Measurements from ENCODE around the gene SLC7A4.

SLC7A4 gene

GRCh38 chr22:20999350-21000206 is 32.8 kb downstream of the SLC7A4 start:
- Histone ChIP-seq H4K20me1 (ENCODE audit: insufficient read depth, low read length) (0 out of 2 replicates have a peak, but pooled peaks cover 3% of the 10 kb centered on the region), H3K4me1 (ENCODE audit: low read length) (peaks cover 18% of the 10 kb centered on the region), H3K36me3 (replicated peaks; ENCODE audit: low read depth, low read length) (peaks cover 42% of the 10 kb centered on the region), H3K9ac (ENCODE audit: low read length) (no peak overlapping the region), H2AFZ (ENCODE audit: low read depth, low read length) (no peak overlapping the region), H3K27ac (ENCODE audit: low read length) (no peak overlapping the region), H3K4me3 (ENCODE audit: low read length) (no peak overlapping the region), H3K9me3 (ENCODE audit: insufficient read depth, low read length) (no peaks in the 10 kb centered on the region), H3K79me2 (ENCODE audit: low read length) (peaks cover 35% of the 10 kb centered on the region), H3K4me2 (ENCODE audit: low read length) (0 out of 2 replicates have a peak overlapping the region, but pooled peaks have one; percentile 75), H3K27me3 (ENCODE audit: low read depth, low read length) (no peaks in the 10 kb centered on the region)
- no peak for TF ChIP-seq CTCF (IDR thresholded peaks at IDR 0.05; ENCODE audit: low read depth, low read length)
- TF ChIP-seq EZH2phosphoT487 (IDR thresholded peaks at IDR 0.05; ENCODE audit: low read depth) = no peak

GRCh38 chr22:20998411-20999336 is 33.7 kb downstream of the SLC7A4 start:
- TF ChIP-seq EZH2phosphoT487 (IDR thresholded peaks at IDR 0.05; ENCODE audit: low read depth) = no peak
- TF ChIP-seq CTCF (IDR thresholded peaks at IDR 0.05; ENCODE audit: low read depth, low read length) = no peak
- Histone ChIP-seq H2AFZ (ENCODE audit: low read depth, low read length) (no peak overlapping the region), H3K9me3 (ENCODE audit: insufficient read depth, low read length) (no peaks in the 10 kb centered on the region), H3K4me1 (ENCODE audit: low read length) (peaks cover 18% of the 10 kb centered on the region), H3K79me2 (ENCODE audit: low read length) (peaks cover 32% of the 10 kb centered on the region), H3K4me2 (ENCODE audit: low read length) (no peak overlapping the region), H3K4me3 (ENCODE audit: low read length) (no peak overlapping the region), H4K20me1 (ENCODE audit: insufficient read depth, low read length) (0 out of 2 replicates have a peak, but pooled peaks cover 3% of the 10 kb centered on the region), H3K27me3 (ENCODE audit: low read depth, low read length) (no peaks in the 10 kb centered on the region), H3K9ac (ENCODE audit: low read length) (no peak overlapping the region), H3K27ac (ENCODE audit: low read length) (no peak overlapping the region), H3K36me3 (replicated peaks; ENCODE audit: low read depth, low read length) (peaks cover 42% of the 10 kb centered on the region)

- Histone ChIP-seq H2AFZ (ENCODE audit: low read depth, low read length) (no peak overlapping the region), H3K36me3 (replicated peaks; ENCODE audit: low read depth, low read length) (peaks cover 42% of the 10 kb centered on the region), H3K4me3 (ENCODE audit: low read length) (no peak overlapping the region), H3K9ac (ENCODE audit: low read length) (no peak overlapping the region), H3K27me3 (ENCODE audit: low read depth, low read length) (no peaks in the 10 kb centered on the region), H3K27ac (ENCODE audit: low read length) (no peak overlapping the region), H3K79me2 (ENCODE audit: low read length) (peaks cover 23% of the 10 kb centered on the region), H3K4me1 (ENCODE audit: low read length) (peaks cover 10% of the 10 kb centered on the region), H4K20me1 (ENCODE audit: insufficient read depth, low read length) (0 out of 2 replicates have a peak, but pooled peaks cover 3% of the 10 kb centered on the region), H3K4me2 (ENCODE audit: low read length) (no peak overlapping the region), H3K9me3 (ENCODE audit: insufficient read depth, low read length) (no peaks in the 10 kb centered on the region)
- TF ChIP-seq EZH2phosphoT487 (IDR thresholded peaks at IDR 0.05; ENCODE audit: low read depth) = no peak
- no peak for TF ChIP-seq CTCF (IDR thresholded peaks at IDR 0.05; ENCODE audit: low read depth, low read length)
Observed at GRCh38 chr22:20997536-20998257, 34.7 kb downstream of the SLC7A4 start.
